IMR-90 (cell line): ENCODE measurements around the gene RAB3GAP2. TPM values are rescaled to one million over a fixed set of nuclear protein-coding genes. Genes with fewer than 3 reads are reported as not detected.

ENCODE experiments used
- ATAC-seq: fragments of 200-7000 bp; cut with Tn5 transposase; 2 replicates; pipeline ENCODE4 v1.9.1; 2020; ENCODE audit warnings: low read depth, mild to moderate bottlenecking, moderate library complexity
- BruUV-seq: library from RNA; stranded (reverse); fragments of 400-500 nt; replicated peaks from 2 replicates; lab custom pipeline; 2021; lab: Mats Ljungman, UMichigan
- CTCF ChIA-PET: fragments of 300-600 bp; formaldehyde crosslinking; extraction: SDS; loops from one replicate; lab custom pipeline; 2021; ENCODE audit warnings: antibody characterized with exemption; lab: Yijun Ruan, JAX
- POLR2A ChIA-PET: fragments of 300-600 bp; sonication (Branson Sonifier 250); formaldehyde crosslinking; loops from one replicate; lab custom pipeline; 2022; ENCODE audit warnings: antibody characterized with exemption; ENCODE audit not compliant: unreplicated experiment; lab: Charles Lee
- DNase-seq: peaks from one replicate; pipeline ENCODE4 v3.0.0; 2013
- H2AFZ ChIP-seq: replicated peaks from 2 replicates; pipeline ENCODE3; 2013; ENCODE audit warnings: low read length, mild to moderate bottlenecking; ENCODE audit not compliant: poor library complexity
- H2AK5ac ChIP-seq: 2 replicates; pipeline ENCODE4 v1.6.1; 2013; ENCODE audit warnings: low read depth, low read length, inconsistent platforms
- H2AK9ac ChIP-seq: replicated peaks from 2 replicates; pipeline ENCODE3; 2013; ENCODE audit warnings: mild to moderate bottlenecking, low read depth, low read length, moderate library complexity; ENCODE audit not compliant: poor library complexity
- H2BK120ac ChIP-seq: 2 replicates; pipeline ENCODE4 v1.6.1; 2013; ENCODE audit warnings: low read depth, low read length, inconsistent platforms
- H2BK15ac ChIP-seq: 3 replicates; pipeline ENCODE4 v1.6.1; 2013; ENCODE audit warnings: low read depth, low read length, inconsistent platforms
- H2BK20ac ChIP-seq: 2 replicates; pipeline ENCODE4 v1.6.1; 2013; ENCODE audit warnings: low read depth, mild to moderate bottlenecking, inconsistent platforms, low read length, moderate library complexity
- H2BK5ac ChIP-seq: 2 replicates; pipeline ENCODE4 v1.6.1; 2013; ENCODE audit warnings: mild to moderate bottlenecking, low read depth, low read length, inconsistent platforms; ENCODE audit not compliant: poor library complexity, severe bottlenecking
- H3K14ac ChIP-seq: replicated peaks from 2 replicates; pipeline ENCODE4 v1.6.1; 2013; ENCODE audit warnings: low read depth, low read length, inconsistent platforms
- H3K18ac ChIP-seq: 2 replicates; pipeline ENCODE4 v1.6.1; 2013; ENCODE audit warnings: low read depth, low read length, control low read depth
- H3K23ac ChIP-seq: 2 replicates; pipeline ENCODE4 v1.6.1; 2013; ENCODE audit warnings: low read depth, low read length, inconsistent platforms
- H3K27ac ChIP-seq: 2 replicates; pipeline ENCODE4 v1.5.1; 2013; ENCODE audit warnings: mild to moderate bottlenecking, control low read depth, low read length; ENCODE audit not compliant: insufficient read depth
- H3K27me3 ChIP-seq: 2 replicates; pipeline ENCODE4 v1.6.1; 2013; ENCODE audit warnings: low read length; ENCODE audit not compliant: control insufficient read depth, insufficient read depth
- H3K36me3 ChIP-seq: 2 replicates; pipeline ENCODE4 v1.6.1; 2013; ENCODE audit warnings: low read length, mixed read lengths; ENCODE audit not compliant: control insufficient read depth, insufficient read depth
- H3K4ac ChIP-seq: 2 replicates; pipeline ENCODE4 v1.6.1; 2013; ENCODE audit warnings: low read depth, low read length, inconsistent platforms
- H3K4me1 ChIP-seq: 2 replicates; pipeline ENCODE4 v1.6.1; 2013; ENCODE audit warnings: low read length, mixed read lengths; ENCODE audit not compliant: control insufficient read depth, insufficient read depth
- H3K4me2 ChIP-seq: 2 replicates; pipeline ENCODE4 v1.6.1; 2013; ENCODE audit warnings: low read depth, mild to moderate bottlenecking, control low read depth, low read length, moderate library complexity
- H3K4me3 ChIP-seq: 2 replicates; pipeline ENCODE4 v1.5.1; 2013; ENCODE audit warnings: low read depth, mild to moderate bottlenecking, control low read depth, low read length, moderate library complexity; ENCODE audit not compliant: insufficient read depth
- H3K56ac ChIP-seq: 2 replicates; pipeline ENCODE4 v1.6.1; 2013; ENCODE audit warnings: low read length, inconsistent platforms; ENCODE audit not compliant: insufficient read depth; ENCODE audit errors: extremely low read depth
- H3K79me1 ChIP-seq, 2 experiments: 2 replicates each; pipeline ENCODE4 v1.6.1; 2013; ENCODE audit warnings: low read length in 2 of 2, inconsistent platforms in 1 of 2, low read depth in 1 of 2
- H3K9ac ChIP-seq: 2 replicates; pipeline ENCODE4 v1.6.1; 2013; ENCODE audit warnings: low read depth, low read length, control low read depth
- H3K9me1 ChIP-seq: 2 replicates; pipeline ENCODE4 v1.6.1; 2013; ENCODE audit warnings: low read length, inconsistent platforms; ENCODE audit not compliant: insufficient read depth
- H3K9me3 ChIP-seq: 2 replicates; pipeline ENCODE4 v1.6.1; 2013; ENCODE audit warnings: low read length; ENCODE audit not compliant: control insufficient read depth, insufficient read depth
- H4K20me1 ChIP-seq: 2 replicates; pipeline ENCODE4 v1.6.1; 2013; ENCODE audit warnings: low read length, inconsistent platforms; ENCODE audit not compliant: insufficient read depth
- H4K5ac ChIP-seq: 2 replicates; pipeline ENCODE4 v1.6.1; 2013; ENCODE audit warnings: mild to moderate bottlenecking, low read depth, low read length, control low read depth
- H4K8ac ChIP-seq, 2 experiments: 2 replicates each; pipeline ENCODE4 v1.6.1; 2013; ENCODE audit warnings: low read depth in 2 of 2, low read length in 2 of 2, control low read depth in 1 of 2, inconsistent platforms in 1 of 2
- H4K91ac ChIP-seq: 2 replicates; pipeline ENCODE4 v1.6.1; 2013; ENCODE audit warnings: low read depth, low read length, inconsistent platforms; ENCODE audit not compliant: insufficient read depth
- BHLHE40 ChIP-seq: fragments of 150-350 bp; IDR thresholded peaks from 2 replicates; pipeline ENCODE4 v1.6.1; 2016; ENCODE audit warnings: mild to moderate bottlenecking, low read depth, low read length
- CEBPB ChIP-seq: IDR thresholded peaks from 2 replicates; pipeline ENCODE4 v1.6.1; 2012; ENCODE audit warnings: low read depth, low read length, improper control_type of control experiment
- CHD1 ChIP-seq: IDR thresholded peaks from 2 replicates; pipeline ENCODE4 v1.6.1; 2012; ENCODE audit warnings: low read depth, low read length, improper control_type of control experiment
- ELK1 ChIP-seq: fragments of 150-350 bp; IDR thresholded peaks from 2 replicates; pipeline ENCODE4 v1.6.1; 2016; ENCODE audit warnings: low read depth, mild to moderate bottlenecking, low read length, moderate library complexity, borderline replicate concordance
- FOS ChIP-seq: fragments of 150-350 bp; IDR thresholded peaks from 2 replicates; pipeline ENCODE4 v1.6.1; 2016; ENCODE audit warnings: low read depth, low read length
- MAFK ChIP-seq: IDR thresholded peaks from 2 replicates; pipeline ENCODE4 v1.6.1; 2012; ENCODE audit warnings: low read depth, low read length, improper control_type of control experiment
- MAZ ChIP-seq: IDR thresholded peaks from 2 replicates; pipeline ENCODE4 v1.6.1; 2012; ENCODE audit warnings: low read depth, mild to moderate bottlenecking, low read length, improper control_type of control experiment, moderate library complexity, borderline replicate concordance
- MXI1 ChIP-seq: IDR thresholded peaks from 2 replicates; pipeline ENCODE4 v1.6.1; 2012; ENCODE audit warnings: low read depth, mild to moderate bottlenecking, low read length, moderate library complexity, borderline replicate concordance
- NFE2L2 ChIP-seq: fragments of 150-350 bp; IDR thresholded peaks from 2 replicates; pipeline ENCODE4 v1.6.1; 2016; ENCODE audit warnings: low read depth, mild to moderate bottlenecking, low read length
- POLR2A ChIP-seq: IDR thresholded peaks from 2 replicates; pipeline ENCODE4 v1.6.1; 2012; ENCODE audit warnings: mild to moderate bottlenecking, low read depth, low read length
- RAD21 ChIP-seq: IDR thresholded peaks from 2 replicates; pipeline ENCODE4 v1.6.1; 2012; ENCODE audit warnings: low read length, improper control_type of control experiment
- RCOR1 ChIP-seq: IDR thresholded peaks from 2 replicates; pipeline ENCODE4 v1.6.1; 2012; ENCODE audit warnings: mild to moderate bottlenecking, low read length, improper control_type of control experiment; ENCODE audit not compliant: insufficient replicate concordance
- RFX5 ChIP-seq: IDR thresholded peaks from 2 replicates; pipeline ENCODE4 v1.8.0; 2012; ENCODE audit warnings: low read depth, mild to moderate bottlenecking, low read length, moderate library complexity
- SMC3 ChIP-seq: fragments of 150-350 bp; IDR thresholded peaks from 2 replicates; pipeline ENCODE4 v1.6.1; 2016; ENCODE audit warnings: low read depth, mild to moderate bottlenecking, antibody characterized with exemption, low read length, moderate library complexity
- USF2 ChIP-seq: fragments of 150-350 bp; IDR thresholded peaks from 2 replicates; pipeline ENCODE4 v1.6.1; 2017; ENCODE audit warnings: mild to moderate bottlenecking, antibody characterized with exemption, low read length, low read depth
- WGBS, 2 experiments: methylation state at CpG; one replicate each; pipeline versions ENCODE4 v1.1.5 to v1.1.7; 2013; ENCODE audit warnings: missing lambda C conversion rate in 2 of 2; ENCODE audit not compliant: insufficient read length in 1 of 2; ENCODE audit errors: extremely low coverage in 2 of 2; 5-methylcytosine and 5-hydroxymethylcytosine counted together
- dilution Hi-C: fragments of 300-500 bp; cut with HindIII; formaldehyde crosslinking; loops from one replicate; pipeline ENCODE4 v1.14.3; 2018; ENCODE audit warnings: low sequenced_read_pairs; ENCODE audit not compliant: unreplicated experiment
- in situ Hi-C: fragments of 300-500 bp; cut with MboI; formaldehyde crosslinking; loops from 3 replicates; pipeline ENCODE4 v1.14.3; 2019; ENCODE audit warnings: low sequenced_read_pairs, inconsistent platforms, mixed read lengths
- intact Hi-C: fragments of 100-400 bp; cut with micrococcal nuclease; formaldehyde crosslinking; loops from 2 replicates; pipeline ENCODE4 v1.10.0; 2022
- polyA plus RNA-seq, 3 experiments: library from polyadenylated mRNA; depleted of rRNA; stranded (reverse); fragments of >200 nt; gene quantifications; 2 replicates each; pipeline ENCODE4 v1.2.3, GENCODE V29; 2012; ENCODE audit warnings: low replicate concordance in 1 of 3
- total RNA-seq: library from RNA; depleted of rRNA; stranded (reverse); fragments of >200 nt; gene quantifications from 2 replicates; pipeline ENCODE4 v1.2.3, GENCODE V29; 2012
- TF ChIP-seq, protein P1 (sequence below): conservative IDR thresholded peaks from 2 replicates; pipeline ENCODE4 v1.5.1; 2012; ENCODE audit warnings: mild to moderate bottlenecking, low read depth, low read length, improper control_type of control experiment

RAB3GAP2 gene
- total and polyA plus RNA-seq, 2 of the 4 experiments (the other 2 are of a cell fraction) = 12.3 to 37.8 TPM

DNA sequence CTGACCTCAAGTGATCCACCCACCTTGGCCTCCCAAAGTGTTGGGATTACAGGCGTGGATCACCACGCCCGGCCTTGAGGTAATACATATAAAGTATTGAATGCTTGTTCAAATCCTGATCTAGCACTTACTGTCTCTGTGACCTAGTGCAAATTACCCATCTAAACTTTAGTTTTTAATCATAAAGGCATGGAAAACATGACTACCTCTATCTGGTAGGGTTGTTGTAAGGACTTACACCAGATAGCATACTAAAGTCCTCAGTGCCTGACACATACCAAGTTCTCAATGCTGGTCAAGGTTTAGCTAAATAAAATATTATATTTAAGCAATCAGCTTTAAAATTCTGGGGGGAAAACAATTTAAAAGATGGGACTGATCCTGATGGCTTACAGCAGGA, 38.3 kb downstream of the RAB3GAP2 start:
- H3K9me3 ChIP-seq = no peaks in the 10 kb centered on the region
- no peak overlapping the region for H2BK20ac ChIP-seq
- intact Hi-C loops (no loop called here), dilution Hi-C loops (no loop called here), in situ Hi-C loops (no loop called here)
- H3K36me3 ChIP-seq = peaks cover 7% of the 10 kb centered on the region; the same call in 1 of the 2 replicates
- no peak overlapping the region for H3K14ac ChIP-seq
- no peak overlapping the region for H3K23ac ChIP-seq
- POLR2A ChIA-PET = interaction anchor here (0.5 kb wide), 1 partner anchor 9 kb away, joined by 3 read pairs; no protein-coding TSS in a partner anchor
- CTCF ChIA-PET = interaction anchor here (0.6 kb wide), 1 partner anchor 15 kb away, joined by 5 read pairs; no protein-coding TSS in a partner anchor
- no peak overlapping the region for H2AK9ac ChIP-seq
- no peak overlapping the region for H3K4me3 ChIP-seq
- H4K8ac ChIP-seq = no peak overlapping the region
- DNase-seq = no peak
- H3K56ac ChIP-seq = no peak overlapping the region
- no peak overlapping the region for H3K27ac ChIP-seq
- peaks cover 23 to 31% of the 10 kb centered on the region in 2 experiments for H3K79me1 ChIP-seq
- no peak overlapping the region for H3K9ac ChIP-seq
- H3K27me3 ChIP-seq = no peaks in the 10 kb centered on the region
- H4K91ac ChIP-seq = no peak overlapping the region
- H2BK5ac ChIP-seq = no peak overlapping the region
- H2BK120ac ChIP-seq = no peak overlapping the region
- H4K20me1 ChIP-seq = peaks cover 27% of the 10 kb centered on the region; the same call in 1 of the 2 replicates
- no peak overlapping the region for H3K18ac ChIP-seq
- no peaks in the 10 kb centered on the region for H3K9me1 ChIP-seq
- H2AK5ac ChIP-seq = no peak overlapping the region
- no peak overlapping the region for H3K4me2 ChIP-seq
- TF ChIP-seq RAD21 = no peak
- no peak for TF ChIP-seq ELK1
- no peak for TF ChIP-seq MAFK
- no peak for TF ChIP-seq USF2
- no peak for TF ChIP-seq MAZ
- TF ChIP-seq POLR2A = no peak
- TF ChIP-seq MXI1 = no peak
- no peak for TF ChIP-seq BHLHE40
- TF ChIP-seq FOS = no peak
- TF ChIP-seq RCOR1 = no peak
- TF ChIP-seq CHD1 = no peak
- TF ChIP-seq SMC3 = no peak
- no peak for TF ChIP-seq RFX5
- TF ChIP-seq CEBPB = no peak
- TF ChIP-seq, protein P1, sequence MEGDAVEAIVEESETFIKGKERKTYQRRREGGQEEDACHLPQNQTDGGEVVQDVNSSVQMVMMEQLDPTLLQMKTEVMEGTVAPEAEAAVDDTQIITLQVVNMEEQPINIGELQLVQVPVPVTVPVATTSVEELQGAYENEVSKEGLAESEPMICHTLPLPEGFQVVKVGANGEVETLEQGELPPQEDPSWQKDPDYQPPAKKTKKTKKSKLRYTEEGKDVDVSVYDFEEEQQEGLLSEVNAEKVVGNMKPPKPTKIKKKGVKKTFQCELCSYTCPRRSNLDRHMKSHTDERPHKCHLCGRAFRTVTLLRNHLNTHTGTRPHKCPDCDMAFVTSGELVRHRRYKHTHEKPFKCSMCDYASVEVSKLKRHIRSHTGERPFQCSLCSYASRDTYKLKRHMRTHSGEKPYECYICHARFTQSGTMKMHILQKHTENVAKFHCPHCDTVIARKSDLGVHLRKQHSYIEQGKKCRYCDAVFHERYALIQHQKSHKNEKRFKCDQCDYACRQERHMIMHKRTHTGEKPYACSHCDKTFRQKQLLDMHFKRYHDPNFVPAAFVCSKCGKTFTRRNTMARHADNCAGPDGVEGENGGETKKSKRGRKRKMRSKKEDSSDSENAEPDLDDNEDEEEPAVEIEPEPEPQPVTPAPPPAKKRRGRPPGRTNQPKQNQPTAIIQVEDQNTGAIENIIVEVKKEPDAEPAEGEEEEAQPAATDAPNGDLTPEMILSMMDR = no peak
- no peak for TF ChIP-seq NFE2L2
- ATAC-seq = no peak
- H3K4ac ChIP-seq = no peak overlapping the region
- no TSS peak for BruUV-seq
- WGBS, 2 experiments = no CpG with 5 or more reads among the region's 3 CpGs
- no peak overlapping the region for H4K5ac ChIP-seq
- no peak overlapping the region for H2BK15ac ChIP-seq
- H2AFZ ChIP-seq = no peak overlapping the region
- peaks cover 1% of the 10 kb centered on the region; the same call in 1 of the 2 replicates for H3K4me1 ChIP-seq
